ENCODE measurements around the gene TRMT61A. TPM values are rescaled to one million over a fixed set of nuclear protein-coding genes. Genes with fewer than 3 reads are reported as not detected.

Gene TRMT61A
- total RNA-seq, 1 experiment from 2014 or later = 14.9 TPM

DNA sequence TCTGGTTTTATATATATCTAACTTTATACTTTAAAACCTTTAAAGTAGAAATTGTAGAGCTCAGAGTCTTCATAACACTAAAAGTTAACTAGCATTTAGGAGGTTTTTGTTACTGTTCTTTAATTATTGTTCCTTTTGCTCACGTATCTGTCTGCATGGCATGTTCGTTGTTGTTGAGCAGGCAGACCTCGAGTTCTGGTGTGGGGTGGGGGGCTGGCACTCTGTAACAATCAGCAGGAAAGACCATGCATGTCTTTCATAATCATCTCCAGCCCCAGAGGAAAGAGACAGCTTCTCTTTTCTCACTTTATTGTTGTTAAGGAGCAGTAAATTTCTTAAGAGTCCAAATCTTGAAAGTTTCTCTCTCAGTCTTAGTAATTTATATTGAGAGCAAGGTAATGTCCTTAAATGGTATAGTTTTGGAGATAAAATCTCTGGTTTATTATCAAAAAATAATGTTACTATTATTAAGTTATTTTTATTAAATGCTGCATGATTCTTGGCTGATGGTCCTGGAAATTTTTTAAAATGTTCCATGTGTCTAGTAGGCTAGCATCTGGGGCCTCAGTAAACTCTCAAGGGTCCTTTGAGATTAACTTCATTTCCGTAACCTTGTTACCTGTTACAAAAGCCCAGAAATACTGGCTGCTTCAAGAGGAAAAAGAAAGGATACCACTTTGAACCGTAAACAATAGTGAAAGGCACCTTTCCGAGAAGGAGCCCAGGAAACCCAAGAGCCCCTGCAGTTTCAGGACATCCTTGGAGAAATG lies 36.7 kb upstream of the TRMT61A start:
- BruUV-seq (replicated peaks) = no TSS peak
- H3K4me2 ChIP-seq (ENCODE audit: low read length) = no peak overlapping the region
- ATAC-seq (no peak), DNase-seq (ENCODE audit: low read depth, low spot score) (no peak)
- H3K79me2 ChIP-seq (ENCODE audit: insufficient read depth, low read length) = no peaks in the 10 kb centered on the region
- ChIA-PET CTCF (interaction anchor here (1.5 kb wide), 1 partner anchor 8 kb away, joined by 4 read pairs; no protein-coding TSS in a partner anchor), POLR2A (no interaction called here), RAD21 (ENCODE audit: low non-redundant PET in 1 of 2, low total read pairs in 2 of 2, uncharacterized antibody in 2 of 2, unreplicated experiment in 2 of 2) (no interaction called here)
- H3K9me2 ChIP-seq (ENCODE audit: insufficient read depth) = no peaks in the 10 kb centered on the region
- no peak overlapping the region for H2AFZ ChIP-seq (ENCODE audit: low read depth, low read length, poor library complexity, severe bottlenecking)
- H3K4me1 ChIP-seq (ENCODE audit: control insufficient read depth in 1 of 2, insufficient read depth in 2 of 2, low read length in 2 of 2) = no peaks in the 10 kb centered on the region
- no peaks in the 10 kb centered on the region for H3K27me3 ChIP-seq (ENCODE audit: insufficient read depth, low read length)
- TF ChIP-seq POLR2A (IDR thresholded peaks at IDR 0.05; ENCODE audit: borderline replicate concordance, extremely low read depth, insufficient read depth, insufficient read length) = no peak
- TF ChIP-seq TCF7L2 (IDR thresholded peaks at IDR 0.05; ENCODE audit: borderline replicate concordance, extremely low read depth, insufficient read depth, insufficient read length) = no peak
- no peak for TF ChIP-seq YY1 (IDR thresholded peaks at IDR 0.05; ENCODE audit: extremely low read depth, insufficient replicate concordance, low read depth, low read length)
- TF ChIP-seq, protein P1, sequence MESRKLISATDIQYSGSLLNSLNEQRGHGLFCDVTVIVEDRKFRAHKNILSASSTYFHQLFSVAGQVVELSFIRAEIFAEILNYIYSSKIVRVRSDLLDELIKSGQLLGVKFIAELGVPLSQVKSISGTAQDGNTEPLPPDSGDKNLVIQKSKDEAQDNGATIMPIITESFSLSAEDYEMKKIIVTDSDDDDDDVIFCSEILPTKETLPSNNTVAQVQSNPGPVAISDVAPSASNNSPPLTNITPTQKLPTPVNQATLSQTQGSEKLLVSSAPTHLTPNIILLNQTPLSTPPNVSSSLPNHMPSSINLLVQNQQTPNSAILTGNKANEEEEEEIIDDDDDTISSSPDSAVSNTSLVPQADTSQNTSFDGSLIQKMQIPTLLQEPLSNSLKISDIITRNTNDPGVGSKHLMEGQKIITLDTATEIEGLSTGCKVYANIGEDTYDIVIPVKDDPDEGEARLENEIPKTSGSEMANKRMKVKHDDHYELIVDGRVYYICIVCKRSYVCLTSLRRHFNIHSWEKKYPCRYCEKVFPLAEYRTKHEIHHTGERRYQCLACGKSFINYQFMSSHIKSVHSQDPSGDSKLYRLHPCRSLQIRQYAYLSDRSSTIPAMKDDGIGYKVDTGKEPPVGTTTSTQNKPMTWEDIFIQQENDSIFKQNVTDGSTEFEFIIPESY (IDR thresholded peaks at IDR 0.05; ENCODE audit: extremely low read depth, insufficient replicate concordance, low read length) = no peak
- TF ChIP-seq POLR2AphosphoS5 (IDR thresholded peaks at IDR 0.05; ENCODE audit: low read depth, low read length) = no peak
- no peak for TF ChIP-seq EGR1 (IDR thresholded peaks at IDR 0.05; ENCODE audit: low read depth)
- no peak for TF ChIP-seq RAD21 (IDR thresholded peaks at IDR 0.05; ENCODE audit: low read depth)
- no peak for TF ChIP-seq SP1 (IDR thresholded peaks at IDR 0.05; ENCODE audit: low read depth)
- TF ChIP-seq ZNF274 (IDR thresholded peaks at IDR 0.05; ENCODE audit: low read depth, low read length) = no peak
- no peak for TF ChIP-seq ZFX (IDR thresholded peaks at IDR 0.05)
- no peak for TF ChIP-seq EZH2phosphoT487 (IDR thresholded peaks at IDR 0.05; ENCODE audit: borderline replicate concordance)
- peaks cover 12 to 23% of the 10 kb centered on the region in 2 experiments; a peak in 2 of 4 replicates for H3K36me3 ChIP-seq (ENCODE audit: control insufficient read depth in 1 of 2, insufficient read depth in 2 of 2, low read length in 2 of 2)
- no peak overlapping the region for H3K9ac ChIP-seq (ENCODE audit: low read length)
- H3K27ac ChIP-seq (ENCODE audit: low read depth, low read length) = no peak overlapping the region
- no peaks in the 10 kb centered on the region for H4K20me1 ChIP-seq (ENCODE audit: insufficient read depth)
- no peaks in the 10 kb centered on the region for H3K9me3 ChIP-seq (ENCODE audit: control insufficient read depth in 1 of 2, insufficient read depth in 1 of 2, low read depth in 1 of 2, low read length in 2 of 2)
- intact Hi-C loops (cut with micrococcal nuclease) = no loop called here
- no peak overlapping the region for H3K4me3 ChIP-seq (replicated peaks in 1 of 2; ENCODE audit: low read depth in 1 of 2, low read length in 2 of 2)
